Spleen (tissue), 11 donors: Measurements from ENCODE around the gene EDAR. TPM values are rescaled to one million over a fixed set of nuclear protein-coding genes. Genes with fewer than 3 reads are reported as not detected.

Experiments
- DNase-seq: peaks from one replicate; pipeline ENCODE4 v3.0.0-alpha.2; 2020
- H3K27ac ChIP-seq, 8 donors: fragments of 200-600 bp; sonication (generic) in 7 of 8; 1 replicate in 4 of 8; 2 replicates in 4 of 8; pipeline versions ENCODE4 v1.5.0 to v1.8.0; 2016 to 2021; ENCODE audit warnings: inconsistent platforms in 4 of 8, mild to moderate bottlenecking in 4 of 8, moderate library complexity in 1 of 8
- H3K27me3 ChIP-seq, 7 donors: fragments of 200-600 bp; sonication (generic) in 6 of 7; replicated peaks in 1 of 7; 1 replicate in 4 of 7; 2 replicates in 3 of 7; pipeline versions ENCODE4 v1.5.0 to v1.8.0; 2016 to 2021; ENCODE audit warnings: inconsistent platforms in 3 of 7, mild to moderate bottlenecking in 1 of 7
- H3K36me3 ChIP-seq, 6 donors: fragments of 200-600 bp; sonication (generic) in 5 of 6; 1 replicate in 4 of 6; 2 replicates in 2 of 6; pipeline versions ENCODE4 v1.5.0 to v1.8.0; 2016 to 2021; ENCODE audit warnings: inconsistent platforms in 2 of 6
- H3K4me1 ChIP-seq, 6 donors: fragments of 200-600 bp; sonication (generic) in 5 of 6; 1 replicate in 3 of 6; 2 replicates in 3 of 6; pipeline versions ENCODE4 v1.5.0 to v1.8.0; 2016 to 2021; ENCODE audit warnings: inconsistent platforms in 3 of 6
- H3K4me3 ChIP-seq, 8 donors: fragments of 200-600 bp; sonication (generic) in 7 of 8; 1 replicate in 4 of 8; 2 replicates in 4 of 8; pipeline versions ENCODE4 v1.5.0 to v1.8.0; 2016 to 2021; ENCODE audit warnings: inconsistent platforms in 4 of 8, mild to moderate bottlenecking in 4 of 8, moderate library complexity in 2 of 8
- H3K9me3 ChIP-seq, 8 donors: fragments of 200-600 bp; sonication (generic) in 7 of 8; 1 replicate in 4 of 8; 2 replicates in 4 of 8; pipeline versions ENCODE4 v1.5.0 to v1.8.0; 2016 to 2021; ENCODE audit warnings: inconsistent platforms in 4 of 8
- CTCF ChIP-seq, 11 experiments: fragments of 200-600 bp in 7 of 11; fragments of 450-650 bp in 4 of 11; sonication (generic) in 4 of 11; IDR thresholded peaks in 8 of 11; conservative IDR thresholded peaks in 3 of 11; 1 replicate in 7 of 11; 2 replicates in 4 of 11; pipeline versions ENCODE4 v1.4.0 to v1.8.0; 2016 to 2021; ENCODE audit warnings: antibody characterized with exemption in 11 of 11, inconsistent platforms in 4 of 11, mild to moderate bottlenecking in 1 of 11
- POLR2A ChIP-seq, 3 donors: fragments of 450-650 bp; IDR thresholded peaks; one replicate each; pipeline ENCODE4 v1.5.1; 2017; ENCODE audit warnings: antibody characterized with exemption in 3 of 3, mild to moderate bottlenecking in 1 of 3
- POLR2AphosphoS5 ChIP-seq, 3 donors: sonication (generic); formaldehyde crosslinking; IDR thresholded peaks; one replicate each; pipeline ENCODE4 v1.5.1; 2017; ENCODE audit warnings: antibody characterized with exemption in 3 of 3
- WGBS, 5 donors: extraction: QIAGEN DNeasy Blood & Tissue Kit in 3 of 5; methylation state at CpG; one replicate each; pipeline versions ENCODE4 v1.1.5 to v1.1.7; 2013 to 2018; 5-methylcytosine and 5-hydroxymethylcytosine counted together
- intact Hi-C: fragments of 100-400 bp; cut with DNase I; formaldehyde crosslinking; loops from one replicate; pipeline ENCODE4 v1.15.0; 2023; ENCODE audit warnings: low total_unique reads
- polyA plus RNA-seq, 3 donors: library from polyadenylated mRNA; stranded (reverse); fragments of 200-250 nt; gene quantifications; one replicate each; pipeline ENCODE4 v1.2.1, GENCODE V29; 2013
- total RNA-seq, 7 donors: library from RNA; depleted of rRNA in 3 of 7; stranded (reverse); fragments of >200 nt in 3 of 7; fragmentation: NEBNext Ultra II Directional in 4 of 7; extraction: Animal tissue kit (Norgen Biotek cat#: 25700) in 4 of 7; gene quantifications; one replicate each; pipeline versions ENCODE4 v1.1.0 to v1.2.1, GENCODE V29; 2016 to 2021
- donor health status: healthy with polysubstance abuse.
- donor health status: DM: no; HTN: no; CAD: no; lungs with moderate emphysema.
- donor health status: DM: no; HTN: no; CAD: no.
- donor health status: Bipolar disorder and iron deficiency.
- donor health status: healthy.
- donor health status: DM: no; HTN: no; CAD: no.
- donor health status: DM: yes; HTN: yes; CAD: no.

The EDAR gene
- total and polyA plus RNA-seq, 10 donors, result 0.02 to 0.67 (median 0.15) TPM; not detected in 2

GRCh38 chr2:108854484-108854883 is 134.5 kb downstream of the EDAR start:
- Histone ChIP-seq H3K4me1 (no peaks in the 10 kb centered on the region), H3K27me3 (no peaks in the 10 kb centered on the region), H3K36me3 (peaks cover 0 to 30% (median 7%) of the 10 kb centered on the region in 6 donors), H3K4me3 (no peak overlapping the region), H3K27ac (no peak overlapping the region), H3K9me3 (peaks cover 0 to 6% (median 0%) of the 10 kb centered on the region in 8 donors)
- intact Hi-C loops, result loop anchor here (10.0 kb wide), 1 partner anchor 660 kb away; no protein-coding TSS in a partner anchor
- no peak for DNase-seq
- TF ChIP-seq POLR2A (IDR thresholded peaks at IDR 0.05), result no peak
- TF ChIP-seq POLR2AphosphoS5 (IDR thresholded peaks at IDR 0.05), result no peak
- TF ChIP-seq CTCF (IDR thresholded peaks at IDR 0.05 in 8 of 11, conservative IDR thresholded peaks at IDR 0.05 in 3 of 11), result no peak
- WGBS, 5 donors, result 76 to 96% (median 86%) methylated on average over 1 of the region's 1 CpG

GRCh38 chr2:108853421-108853820 is 135.6 kb downstream of the EDAR start:
- peaks cover 0 to 34% (median 7%) of the 10 kb centered on the region in 6 donors for H3K36me3 ChIP-seq
- DNase-seq, result no peak
- TF ChIP-seq POLR2A (IDR thresholded peaks at IDR 0.05) (no peak), POLR2AphosphoS5 (IDR thresholded peaks at IDR 0.05) (no peak), CTCF (IDR thresholded peaks at IDR 0.05 in 8 of 11, conservative IDR thresholded peaks at IDR 0.05 in 3 of 11) (no peak)
- H3K27me3 ChIP-seq, result no peaks in the 10 kb centered on the region
- no peak overlapping the region for H3K27ac ChIP-seq
- H3K4me3 ChIP-seq, result no peak overlapping the region
- no peaks in the 10 kb centered on the region for H3K4me1 ChIP-seq
- WGBS, 5 donors, result 93 to 96% (median 95%) methylated on average over 2 of the region's 2 CpGs
- intact Hi-C loops, result loop anchor here (10.0 kb wide), 1 partner anchor 661 kb away; no protein-coding TSS in a partner anchor
- peaks cover 0 to 6% (median 0%) of the 10 kb centered on the region in 8 donors for H3K9me3 ChIP-seq

GRCh38 chr2:108852375-108852774 is 136.6 kb downstream of the EDAR start:
- Histone ChIP-seq H3K4me1 (no peaks in the 10 kb centered on the region), H3K27ac (no peak overlapping the region), H3K4me3 (no peak overlapping the region), H3K27me3 (no peaks in the 10 kb centered on the region), H3K9me3 (peaks cover 0 to 6% (median 0%) of the 10 kb centered on the region in 8 donors), H3K36me3 (peaks cover 0 to 34% (median 7%) of the 10 kb centered on the region in 6 donors)
- 97 to 98% (median 98%) methylated on average over 3 of the region's 3 CpGs for WGBS, 5 donors
- no peak for TF ChIP-seq CTCF (IDR thresholded peaks at IDR 0.05 in 8 of 11, conservative IDR thresholded peaks at IDR 0.05 in 3 of 11)
- TF ChIP-seq POLR2A (IDR thresholded peaks at IDR 0.05), result no peak
- TF ChIP-seq POLR2AphosphoS5 (IDR thresholded peaks at IDR 0.05), result no peak
- DNase-seq, result no peak
- intact Hi-C loops, result loop anchor here (10.0 kb wide), 1 partner anchor 662 kb away; no protein-coding TSS in a partner anchor

GRCh38 chr2:108847000-108847399 is 142.0 kb downstream of the EDAR start:
- intact Hi-C loops, result no loop called here
- Histone ChIP-seq H3K27me3 (no peaks in the 10 kb centered on the region), H3K27ac (no peak overlapping the region), H3K36me3 (peaks cover 0 to 26% (median 7%) of the 10 kb centered on the region in 6 donors), H3K4me1 (no peaks in the 10 kb centered on the region), H3K4me3 (no peak overlapping the region), H3K9me3 (peaks cover 0 to 2% (median 0%) of the 10 kb centered on the region in 8 donors)
- TF ChIP-seq POLR2AphosphoS5 (IDR thresholded peaks at IDR 0.05) (no peak), POLR2A (IDR thresholded peaks at IDR 0.05) (no peak), CTCF (IDR thresholded peaks at IDR 0.05 in 8 of 11, conservative IDR thresholded peaks at IDR 0.05 in 3 of 11) (no peak)
- 95 to 98% (median 96%) methylated on average over 1 of the region's 1 CpG for WGBS, 5 donors
- DNase-seq, result no peak
